22Rv1 (cell line): Measurements from ENCODE around the gene DERL2.

Experiments
- H3K27ac ChIP-seq: fragments of 450-650 bp; 2 replicates; pipeline ENCODE4 v1.5.1; 2017
- CTCF ChIP-seq: fragments of 450-650 bp; IDR thresholded peaks from 2 replicates; pipeline ENCODE4 v1.5.1; 2017; ENCODE audit warnings: mild to moderate bottlenecking
- ZFX ChIP-seq: fragments of 450-650 bp; IDR thresholded peaks from 2 replicates; pipeline ENCODE4 v1.6.1; 2017; ENCODE audit warnings: antibody characterized with exemption, borderline replicate concordance

The DERL2 gene

GRCh38 chr17:5513628-5514027, 27.6 kb upstream of the DERL2 start:
- no peak overlapping the region for H3K27ac ChIP-seq
- TF ChIP-seq CTCF (no peak), ZFX (no peak)

- H3K27ac ChIP-seq: no peak overlapping the region
Observed at GRCh38 chr17:5511401-5512225, 25.6 kb upstream of the DERL2 start.

GRCh38 chr17:5510771-5511170, 24.8 kb upstream of the DERL2 start:
- no peak overlapping the region for H3K27ac ChIP-seq
- TF ChIP-seq ZFX (no peak), CTCF (no peak)

More at GRCh38 chr17:5511401-5512225, 25.6 kb upstream of the DERL2 start:
- TF ChIP-seq CTCF (no peak), ZFX (no peak)

- no peak overlapping the region for H3K27ac ChIP-seq
- TF ChIP-seq CTCF (no peak), ZFX (no peak)
Observed at GRCh38 chr17:5509482-5509881, 23.5 kb upstream of the DERL2 start.

DNA sequence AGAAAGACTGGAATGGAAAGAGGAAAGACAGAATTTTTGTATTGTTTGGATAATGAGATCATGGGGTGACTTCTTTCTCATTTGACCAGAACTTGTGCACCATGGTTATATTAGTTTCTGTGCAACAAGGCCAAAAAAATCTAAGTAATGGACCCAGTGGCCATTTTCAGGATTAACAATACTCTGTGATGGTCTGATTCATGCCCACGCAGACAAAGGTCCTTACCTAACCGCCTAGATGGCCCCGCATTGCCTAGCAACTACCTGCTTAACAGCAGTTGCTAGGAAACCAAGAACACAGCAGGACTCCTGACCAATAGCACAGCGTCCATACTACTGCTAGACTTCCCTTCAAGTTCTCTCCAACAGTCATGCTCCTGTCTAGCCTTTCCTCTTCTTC, 22.8 kb upstream of the DERL2 start:
- TF ChIP-seq ZFX (no peak), CTCF (no peak)
- H3K27ac ChIP-seq: no peak overlapping the region

GRCh38 chr17:5506307-5506706, 20.3 kb upstream of the DERL2 start:
- TF ChIP-seq CTCF (no peak), ZFX (no peak)

GRCh38 chr17:5502552-5502951, 16.6 kb upstream of the DERL2 start:
- no peak for TF ChIP-seq ZFX
- no peak for TF ChIP-seq CTCF
- H3K27ac ChIP-seq: no peak overlapping the region

More at GRCh38 chr17:5506307-5506706, 20.3 kb upstream of the DERL2 start:
- no peak overlapping the region for H3K27ac ChIP-seq
